MCF 10A (cell line): ENCODE results near the gene TMEM132D. TPM values are rescaled to one million over a fixed set of nuclear protein-coding genes. Genes with fewer than 3 reads are reported as not detected.

Experiments
- BruUV-seq: library from RNA; stranded (reverse); fragments of 400-500 nt; replicated peaks from 2 replicates; lab custom pipeline; 2021; lab: Mats Ljungman, UMichigan
- CTCF ChIA-PET: fragments of 300-600 bp; sonication (Branson Sonifier 250); formaldehyde crosslinking; extraction: SDS; loops from one replicate; lab custom pipeline; 2021; ENCODE audit warnings: antibody characterized with exemption, inconsistent platforms; lab: Yijun Ruan, JAX
- POLR2A ChIA-PET: fragments of 300-600, 350-650 bp; sonication (Branson Sonifier 250); formaldehyde crosslinking; extraction: SDS; loops from one replicate; lab custom pipeline; 2020; ENCODE audit warnings: antibody characterized with exemption, inconsistent platforms; lab: Yijun Ruan, JAX
- DNase-seq: peaks from one replicate; pipeline ENCODE4 v3.0.0-alpha.2; 2018; ENCODE audit not compliant: unreplicated experiment
- H3K27ac Mint-ChIP-seq: one replicate; pipeline ENCODE4 v1.8.0; 2022; ENCODE audit warnings: mild to moderate bottlenecking, low read depth, mixed read lengths; ENCODE audit not compliant: unreplicated experiment
- H3K27me3 Mint-ChIP-seq: one replicate; pipeline ENCODE4 v1.8.0; 2022; ENCODE audit warnings: mixed read lengths; ENCODE audit not compliant: insufficient read depth, unreplicated experiment
- H3K36me3 Mint-ChIP-seq: one replicate; pipeline ENCODE4 v1.8.0; 2022; ENCODE audit warnings: mild to moderate bottlenecking, moderate library complexity, mixed read lengths; ENCODE audit not compliant: insufficient read depth, unreplicated experiment
- H3K4me1 Mint-ChIP-seq: one replicate; pipeline ENCODE4 v1.8.0; 2022; ENCODE audit warnings: mixed read lengths; ENCODE audit not compliant: insufficient read depth, unreplicated experiment
- H3K4me3 Mint-ChIP-seq: one replicate; pipeline ENCODE4 v1.8.0; 2022; ENCODE audit warnings: mild to moderate bottlenecking, moderate library complexity, mixed read lengths; ENCODE audit not compliant: unreplicated experiment
- H3K9me3 Mint-ChIP-seq: one replicate; pipeline ENCODE4 v1.8.0; 2022; ENCODE audit warnings: mixed read lengths; ENCODE audit not compliant: unreplicated experiment
- CTCF ChIP-seq: fragments of 200-600 bp; IDR thresholded peaks from one replicate; pipeline ENCODE4 v1.8.0; 2022; ENCODE audit warnings: antibody characterized with exemption, mild to moderate bottlenecking; ENCODE audit not compliant: unreplicated experiment
- intact Hi-C: fragments of 100-400 bp; cut with micrococcal nuclease; formaldehyde crosslinking; loops from 2 replicates; pipeline ENCODE4 v1.14.1; 2022
- total RNA-seq: library from RNA; stranded (reverse); gene quantifications from 2 replicates; pipeline ENCODE4 v1.2.3, GENCODE V29; 2022

TMEM132D gene
- total RNA-seq, 1 experiment from 2014 or later: not detected

- no peak for TF ChIP-seq CTCF
- no TSS peak for BruUV-seq
- peaks cover 7% of the 10 kb centered on the region for H3K9me3 Mint-ChIP-seq
- ChIA-PET CTCF (no interaction called here), POLR2A (no interaction called here)
- intact Hi-C loops: no loop called here
- H3K36me3 Mint-ChIP-seq: no peaks in the 10 kb centered on the region
- peak; percentile 39 for DNase-seq
- no peaks in the 10 kb centered on the region for H3K4me1 Mint-ChIP-seq
- H3K27me3 Mint-ChIP-seq: no peaks in the 10 kb centered on the region
- no peak overlapping the region for H3K4me3 Mint-ChIP-seq
- H3K27ac Mint-ChIP-seq: no peak overlapping the region
Measured at GRCh38 chr12:129594098-129594497, 309.7 kb downstream of the TMEM132D start.

- CTCF ChIA-PET: interaction anchor here (0.5 to 0.6 kb wide), 2 partner anchors 497 to 979 kb away, joined by 3 read pairs; no protein-coding TSS in a partner anchor
- no peaks in the 10 kb centered on the region for H3K36me3 Mint-ChIP-seq
- POLR2A ChIA-PET: no interaction called here
- no peak overlapping the region for H3K27ac Mint-ChIP-seq
- H3K4me1 Mint-ChIP-seq: no peaks in the 10 kb centered on the region
- H3K4me3 Mint-ChIP-seq: no peak overlapping the region
- BruUV-seq: no TSS peak
- H3K27me3 Mint-ChIP-seq: no peaks in the 10 kb centered on the region
- no peak for TF ChIP-seq CTCF
- no peak for DNase-seq
- H3K9me3 Mint-ChIP-seq: peaks cover 13% of the 10 kb centered on the region
- intact Hi-C loops: no loop called here
Measured at GRCh38 chr12:129592449-129592848, 311.4 kb downstream of the TMEM132D start.

GRCh38 chr12:129589503-129589902 lies 314.3 kb downstream of the TMEM132D start:
- DNase-seq: no peak
- Mint-ChIP-seq H3K9me3 (peaks cover 20% of the 10 kb centered on the region), H3K27me3 (no peaks in the 10 kb centered on the region), H3K4me1 (no peaks in the 10 kb centered on the region), H3K4me3 (no peak overlapping the region), H3K36me3 (no peaks in the 10 kb centered on the region), H3K27ac (no peak overlapping the region)
- intact Hi-C loops: no loop called here
- TF ChIP-seq CTCF: no peak
- no TSS peak for BruUV-seq
- POLR2A ChIA-PET: interaction anchor here (0.7 kb wide), 1 partner anchor 547 kb away, joined by 3 read pairs; no protein-coding TSS in a partner anchor
- CTCF ChIA-PET: no interaction called here

GRCh38 chr12:129588142-129588541 lies 315.7 kb downstream of the TMEM132D start:
- Mint-ChIP-seq H3K9me3 (peaks cover 20% of the 10 kb centered on the region), H3K36me3 (no peaks in the 10 kb centered on the region), H3K4me1 (no peaks in the 10 kb centered on the region), H3K27ac (no peak overlapping the region), H3K4me3 (no peak overlapping the region), H3K27me3 (no peaks in the 10 kb centered on the region)
- no peak for TF ChIP-seq CTCF
- no peak for DNase-seq
- ChIA-PET POLR2A (no interaction called here), CTCF (no interaction called here)
- BruUV-seq: no TSS peak
- intact Hi-C loops: no loop called here
